NCI-H1417 treated with DMSO at 0.1 percent for 48 hours (cell line): Measurements from ENCODE around the gene ZFAND3.
"Not testable (repeated sequence)": the region's sequence is repeated elsewhere in the genome, so short reads cannot be mapped to it uniquely, and the experiment has no call there.

Source experiments
- DNase-seq: peaks from one replicate; lab custom pipeline; 2025; lab: John Stamatoyannopoulos, UW

Gene ZFAND3

GRCh38 chr6:38049861-38050397 lies 230.4 kb downstream of the ZFAND3 start:
- DNase-seq, result not testable (repeated sequence)

- no peak for DNase-seq
These were observed 232.4 kb downstream of the ZFAND3 start for GRCh38 chr6:38051819-38052434.

DNA sequence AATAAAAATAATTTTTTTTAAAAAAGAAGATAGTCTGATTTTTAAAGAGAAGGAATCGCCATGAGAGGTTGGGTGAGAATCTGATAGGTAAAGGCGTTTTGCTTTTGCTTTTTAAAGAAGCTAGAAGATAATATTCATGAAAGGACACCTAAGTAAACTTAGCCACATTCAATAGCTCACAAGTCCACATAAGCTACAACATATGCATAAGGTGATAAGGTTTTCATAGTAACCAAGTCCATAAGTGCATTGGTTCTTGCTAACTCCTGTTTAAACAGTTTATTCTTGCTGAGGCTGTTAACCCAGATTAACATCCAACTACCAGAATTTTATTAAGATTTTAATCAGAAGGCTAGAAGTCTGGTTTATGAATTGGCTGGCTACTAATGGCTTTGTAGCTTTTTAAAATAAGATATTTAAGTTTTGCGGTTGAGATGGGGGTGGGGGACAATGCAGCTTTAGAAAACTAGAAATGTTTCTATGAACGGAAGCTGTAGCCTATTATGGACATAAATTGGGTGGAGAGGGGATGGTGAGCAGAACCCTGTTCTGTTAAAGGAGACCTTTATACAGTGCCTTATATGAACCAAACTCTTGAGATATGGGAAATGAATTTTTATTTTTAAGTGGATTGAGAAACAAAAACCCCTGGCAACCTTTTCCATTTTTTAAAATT lies 235.1 kb downstream of the ZFAND3 start:
- no peak for DNase-seq

DNA sequence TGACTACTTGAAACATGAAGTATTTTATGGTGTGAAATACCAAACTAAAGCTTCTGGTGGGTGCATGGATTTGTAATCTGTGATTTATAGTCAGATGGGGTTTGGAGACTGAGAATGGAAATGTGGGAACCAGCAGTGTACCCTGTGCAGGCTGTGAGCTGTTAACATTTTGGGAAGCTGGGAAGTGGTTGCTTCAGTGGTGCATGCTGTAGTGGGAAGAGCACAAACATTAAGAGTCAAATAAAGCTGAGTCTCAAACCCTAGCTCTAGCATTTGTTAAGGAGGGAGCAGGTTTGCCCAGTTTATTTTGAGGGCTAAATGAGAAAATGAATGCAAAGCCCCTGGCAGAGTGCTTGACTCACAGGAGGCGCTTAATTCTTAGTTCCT lies 235.7 kb downstream of the ZFAND3 start:
- no peak for DNase-seq

DNA sequence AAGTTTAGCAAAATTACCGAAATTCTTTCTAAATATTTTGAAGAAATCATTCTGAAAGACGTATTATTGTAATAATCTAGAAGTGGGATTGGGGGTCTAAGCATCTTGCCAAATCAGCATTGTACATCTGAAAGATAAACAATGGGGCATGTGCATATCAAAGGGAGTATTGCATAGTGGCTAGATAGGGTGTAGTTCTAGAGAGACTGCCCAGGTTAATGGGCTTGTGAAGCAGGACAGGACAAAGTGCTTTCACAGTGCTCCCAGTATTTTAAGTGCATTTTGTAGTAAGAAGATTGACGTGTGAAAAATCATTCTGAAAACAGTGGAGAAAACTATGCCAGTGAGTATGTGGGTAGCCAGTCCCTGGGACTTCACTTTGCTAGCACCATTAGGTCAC lies 236.8 kb downstream of the ZFAND3 start:
- DNase-seq, result no peak

DNA sequence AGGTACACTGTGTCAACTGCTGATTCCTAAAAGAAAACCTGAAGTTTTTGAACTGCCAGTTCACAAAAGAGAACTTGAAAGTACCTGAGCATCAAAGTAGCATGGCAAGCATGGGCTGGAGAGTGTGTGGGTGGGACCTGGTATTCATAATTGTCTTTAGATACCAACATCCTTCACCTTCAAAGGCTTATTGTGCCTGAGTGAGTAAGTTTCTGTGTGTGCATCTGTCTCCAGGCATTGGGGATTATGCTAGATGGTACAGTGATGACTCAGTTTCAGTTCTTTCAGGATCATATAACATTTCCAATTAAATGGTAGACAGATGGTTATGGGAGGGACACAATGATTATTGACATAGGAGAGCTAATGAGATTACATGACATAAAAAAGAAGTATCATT lies 238.5 kb downstream of the ZFAND3 start:
- no peak for DNase-seq

GRCh38 chr6:38062066-38062465 lies 242.5 kb downstream of the ZFAND3 start:
- no peak for DNase-seq

GRCh38 chr6:38063973-38064372 lies 244.4 kb downstream of the ZFAND3 start:
- no peak for DNase-seq

DNA sequence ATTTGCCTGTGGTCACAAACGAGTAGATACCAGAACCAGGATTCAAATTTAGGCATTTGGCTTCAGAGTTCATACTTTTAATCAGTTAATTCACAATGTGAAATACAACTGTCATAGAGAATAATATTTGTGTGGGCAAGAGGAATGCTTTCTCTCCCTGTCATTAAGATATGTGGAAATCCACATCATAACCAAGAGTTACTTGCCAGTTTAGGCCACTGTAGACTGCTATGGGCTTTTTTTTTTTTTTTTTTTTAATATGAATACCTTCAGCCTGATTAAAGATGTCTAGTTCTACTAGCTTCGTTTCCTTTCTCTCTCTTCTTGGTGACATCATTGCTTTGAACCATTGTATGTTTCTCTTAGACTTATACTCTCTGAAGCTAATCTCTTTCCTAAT lies 244.9 kb downstream of the ZFAND3 start:
- DNase-seq, result no peak

DNA sequence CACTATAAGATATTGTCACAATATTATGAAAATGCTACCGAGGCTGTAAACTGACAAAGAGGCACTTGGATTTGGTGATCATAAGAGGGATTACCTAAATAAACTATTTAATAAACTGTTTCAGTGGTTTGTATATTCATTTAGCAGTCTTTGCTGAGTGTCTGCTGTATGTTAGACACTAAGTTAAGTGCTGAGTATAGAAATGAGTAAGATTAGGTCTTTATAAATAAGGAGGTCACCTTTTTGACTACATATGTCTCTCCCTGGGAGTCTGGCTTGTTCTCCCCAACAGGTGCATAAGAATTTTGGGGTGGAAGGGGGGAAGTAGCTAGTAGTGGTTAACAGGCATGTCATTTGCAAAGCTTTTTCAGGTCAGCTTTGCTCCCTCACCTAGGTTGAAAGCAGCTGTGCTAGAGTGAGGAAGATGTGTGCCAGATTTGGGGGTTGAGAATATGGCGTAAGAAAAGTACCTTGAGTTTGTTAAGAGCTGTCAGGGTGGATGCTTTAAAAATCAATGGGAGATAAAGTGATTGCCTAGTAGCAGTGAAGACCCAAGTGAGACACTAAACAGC lies 246.3 kb downstream of the ZFAND3 start:
- DNase-seq, result no peak

DNA sequence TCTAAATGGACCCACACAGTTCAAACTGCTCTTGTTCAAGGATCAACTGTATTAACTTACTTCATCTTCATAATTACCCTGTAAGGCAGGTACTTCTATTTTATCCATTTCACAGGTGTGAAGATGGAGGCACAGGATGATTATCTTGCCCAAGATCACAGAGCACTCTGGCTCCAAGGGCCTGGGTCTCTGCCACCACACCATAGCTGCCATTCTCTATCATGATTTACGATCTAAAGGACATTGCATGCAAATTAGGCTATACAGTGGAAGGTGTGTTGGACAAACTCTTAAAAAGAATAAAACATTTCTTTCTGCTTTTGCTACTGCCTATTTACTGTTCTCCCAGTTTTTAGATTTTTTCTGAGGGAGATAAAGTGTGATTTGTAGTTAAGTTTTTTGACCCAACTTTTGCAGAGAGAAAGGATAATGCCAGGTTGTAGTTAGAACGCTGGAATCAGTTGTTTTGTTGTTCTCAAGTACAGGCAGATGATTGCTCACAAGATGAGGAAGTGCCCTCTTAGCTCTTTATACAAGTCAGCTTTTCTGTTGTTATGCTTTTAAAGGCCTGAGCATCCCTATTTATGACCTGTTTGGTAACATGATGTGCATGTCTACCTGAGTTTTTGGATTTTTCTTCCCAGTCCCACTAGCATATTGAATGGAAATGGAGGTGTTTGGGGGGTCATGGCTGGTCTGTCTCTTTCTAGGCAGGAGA lies 247.9 kb downstream of the ZFAND3 start:
- no peak for DNase-seq

DNA sequence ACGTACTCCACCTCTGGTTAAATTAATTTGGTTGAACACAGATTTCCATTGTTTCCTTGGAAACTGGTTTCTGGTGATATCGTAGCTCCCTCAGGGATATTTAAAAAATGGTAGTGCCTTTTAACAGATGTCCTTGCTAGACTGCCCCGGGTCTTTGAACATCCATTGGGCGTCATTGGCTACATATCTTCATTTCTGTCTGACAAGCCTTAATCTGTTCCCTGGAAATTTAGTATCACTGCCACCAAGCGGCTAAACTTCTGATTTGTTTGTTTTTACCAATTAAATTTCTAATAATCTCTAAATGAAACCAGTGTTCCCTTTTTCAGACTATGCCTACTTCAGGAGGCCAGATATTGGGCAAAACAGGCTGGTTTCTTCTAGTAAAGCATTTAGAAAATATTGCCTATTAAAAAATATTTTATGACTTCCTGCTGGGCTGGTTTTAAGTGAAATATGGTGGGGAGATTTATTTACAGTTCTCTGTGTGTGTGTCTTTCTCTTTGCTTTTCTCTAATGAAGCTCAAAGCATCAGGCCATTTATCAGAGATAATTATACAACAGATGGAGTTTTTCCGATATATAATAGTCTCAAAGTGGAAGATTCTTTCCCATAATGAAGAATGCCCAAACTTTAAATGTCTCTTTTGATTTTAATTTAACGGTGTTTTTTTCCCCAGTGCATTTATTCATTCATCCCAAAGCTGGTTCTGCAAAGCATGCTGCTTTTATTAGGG lies 249.5 kb downstream of the ZFAND3 start:
- peak; percentile 55 for DNase-seq

GRCh38 chr6:38077488-38078030 lies 258.0 kb downstream of the ZFAND3 start:
- no peak for DNase-seq

DNA sequence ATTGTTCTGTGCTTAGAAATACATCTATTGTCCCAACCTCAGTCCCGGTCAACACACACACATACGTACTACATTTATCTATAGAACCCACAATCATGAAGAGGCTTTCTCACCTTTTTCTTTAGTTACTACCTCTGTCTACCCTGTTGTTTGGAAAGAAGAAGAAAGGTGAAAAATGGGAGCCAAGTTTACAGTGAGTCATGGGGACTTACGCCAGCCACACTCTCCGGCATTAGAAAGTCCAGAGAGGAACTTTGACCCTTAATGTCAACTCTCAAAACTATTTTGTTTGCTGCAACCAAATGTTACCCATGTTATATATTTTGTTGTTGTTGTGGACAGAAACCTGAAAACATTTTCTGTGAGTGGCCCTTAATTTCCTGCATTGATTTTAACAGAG lies 259.1 kb downstream of the ZFAND3 start:
- no peak for DNase-seq

GRCh38 chr6:38079107-38079506 lies 259.6 kb downstream of the ZFAND3 start:
- DNase-seq, result no peak

- no peak for DNase-seq
These were observed 260.0 kb downstream of the ZFAND3 start for GRCh38 chr6:38079537-38079936.

- no peak for DNase-seq
These were observed 260.8 kb downstream of the ZFAND3 start for GRCh38 chr6:38080360-38080759.

GRCh38 chr6:38080889-38081288 lies 261.4 kb downstream of the ZFAND3 start:
- no peak for DNase-seq

- DNase-seq, result no peak
These were observed 265.5 kb downstream of the ZFAND3 start for GRCh38 chr6:38085031-38085430.

- DNase-seq, result no peak
These were observed 266.8 kb downstream of the ZFAND3 start for GRCh38 chr6:38086346-38086745.

DNA sequence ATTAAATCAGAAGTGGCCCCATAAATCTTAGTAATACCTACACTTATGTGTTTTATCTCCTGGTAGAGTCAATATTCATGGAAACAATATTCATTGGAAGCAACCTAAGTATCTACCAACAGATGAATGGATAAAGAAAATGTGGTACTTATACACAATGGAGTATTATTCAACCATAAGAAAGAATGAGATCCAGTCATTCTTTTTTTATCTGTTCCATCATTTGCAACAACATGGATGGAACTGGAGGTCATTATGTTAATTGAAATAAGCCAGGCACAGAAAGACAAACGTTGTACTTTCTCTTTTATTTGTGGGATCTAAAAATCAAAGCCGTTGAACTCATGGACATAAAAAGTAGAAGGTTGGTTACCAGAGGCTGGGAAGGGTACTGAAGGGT lies 268.5 kb downstream of the ZFAND3 start:
- no peak for DNase-seq

GRCh38 chr6:38088829-38089228 lies 269.3 kb downstream of the ZFAND3 start:
- no peak for DNase-seq
